T-helper 2 cell treated with Interferon-gamma antibody and Interleukin-4, amounts not matched to agents 100 ng/mL and 5 ng/mL, for 36 hours (primary cell): ENCODE results near the gene CCDC57. TPM values are rescaled to one million over a fixed set of nuclear protein-coding genes. Genes with fewer than 3 reads are reported as not detected.

Source experiments
- intact Hi-C: fragments of 100-400 bp; cut with micrococcal nuclease; formaldehyde crosslinking; loops from one replicate; pipeline ENCODE4 v1.15.1; 2023
- total RNA-seq: library from RNA; stranded (reverse); gene quantifications from 2 replicates; pipeline ENCODE4 v1.2.3, GENCODE V29; 2022

Gene CCDC57
- total RNA-seq, 1 donor from 2014 or later: 59.0 TPM

- intact Hi-C loops: loop anchor here (5.0 kb wide), 1 partner anchor 195 kb away; the partner anchor contains the start of gene RAC3
These were observed 14.4 kb upstream of the CCDC57 start for GRCh38 chr17:82226809-82227628.

- intact Hi-C loops: loop anchor here (5.0 kb wide), 1 partner anchor 194 kb away; the partner anchor contains the start of gene RAC3
These were observed 13.6 kb upstream of the CCDC57 start for GRCh38 chr17:82226146-82226808.

DNA sequence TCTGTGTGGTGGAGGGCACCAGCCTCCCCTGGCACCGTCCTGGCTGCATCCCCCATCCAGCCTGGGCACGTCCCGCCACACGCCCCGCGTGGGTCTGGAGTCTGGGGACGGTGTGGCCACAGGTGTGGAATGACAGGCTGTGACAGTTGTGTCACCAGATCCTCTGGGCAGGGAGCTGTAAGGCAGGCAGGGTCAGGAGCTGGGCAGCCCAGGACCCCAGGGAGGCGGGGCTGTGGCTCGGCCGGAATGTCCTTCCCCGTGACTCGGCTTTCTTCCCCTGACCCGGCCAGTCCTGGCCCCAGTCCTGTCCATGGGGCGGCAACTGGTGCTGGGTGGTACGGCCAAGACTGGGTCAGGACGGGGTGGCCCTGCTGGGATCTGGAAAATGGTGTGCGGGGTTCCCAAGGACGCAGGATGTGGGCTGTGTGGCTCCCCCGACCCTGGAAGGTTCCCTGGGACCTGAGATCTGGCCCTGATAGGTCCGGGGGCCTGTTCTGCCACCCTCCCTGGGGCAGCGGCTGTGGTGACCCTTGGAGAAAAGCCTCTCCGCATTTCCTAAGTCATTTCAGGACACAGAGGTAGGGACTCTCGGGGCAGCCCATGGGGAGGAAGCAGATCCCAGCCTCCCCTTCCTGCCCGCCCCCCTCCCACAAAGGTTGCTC, 12.9 kb upstream of the CCDC57 start:
- intact Hi-C loops: loop anchor here (5.0 kb wide), 1 partner anchor 193 kb away; the partner anchor contains the start of gene RAC3

- intact Hi-C loops: loop anchor here (5.0 kb wide), 1 partner anchor 192 kb away; the partner anchor contains the start of gene RAC3
These were observed 12.0 kb upstream of the CCDC57 start for GRCh38 chr17:82224666-82225065.

DNA sequence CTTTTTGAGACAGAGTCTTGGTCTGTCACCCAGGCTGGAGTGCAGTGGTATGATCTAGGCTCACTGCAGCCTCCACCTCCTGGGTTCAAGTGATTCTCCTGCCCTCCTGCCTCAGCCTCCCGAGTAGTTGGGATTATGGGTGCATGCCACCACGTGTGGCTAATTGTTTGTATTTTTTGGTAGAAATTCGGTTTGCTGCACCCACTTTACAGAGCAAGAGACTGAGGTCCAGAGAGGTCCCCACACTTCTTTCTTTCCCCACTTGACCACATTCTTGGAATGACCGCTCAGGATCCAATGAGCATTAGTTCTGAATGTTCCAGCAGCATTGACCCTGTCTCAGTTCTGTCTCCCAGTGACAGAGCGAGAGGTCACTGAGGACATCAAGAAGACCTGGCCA, 10.9 kb upstream of the CCDC57 start:
- intact Hi-C loops: no loop called here

- intact Hi-C loops: no loop called here
These were observed 10.2 kb upstream of the CCDC57 start for GRCh38 chr17:82222816-82223215.

DNA sequence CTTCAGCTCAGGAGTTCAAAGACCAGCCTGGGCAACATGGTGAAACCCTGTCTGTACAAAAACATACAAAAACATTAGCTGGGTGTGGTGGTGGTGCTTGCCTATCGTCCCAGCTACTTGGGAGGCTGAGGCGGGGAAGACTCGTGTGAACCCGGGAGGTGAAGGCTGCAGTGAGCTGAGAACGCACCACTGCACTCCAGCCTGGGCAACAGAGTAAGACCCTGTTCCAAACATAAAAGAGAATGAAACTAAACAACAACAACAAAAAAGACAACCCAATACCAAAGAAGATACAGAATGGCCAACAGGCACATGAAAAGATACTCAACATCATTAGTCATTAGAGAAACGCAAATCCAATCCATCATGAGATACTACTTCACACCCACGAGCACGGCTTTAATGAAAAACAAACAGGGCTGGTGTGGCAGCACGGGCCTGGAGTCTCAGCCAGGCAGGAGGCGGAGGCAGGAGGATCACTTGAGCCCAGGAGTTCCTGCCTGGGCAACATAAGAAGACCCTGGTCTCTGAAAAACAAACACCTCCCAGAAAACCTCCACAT, 8.8 kb upstream of the CCDC57 start:
- intact Hi-C loops: no loop called here

GRCh38 chr17:82219753-82220709, 7.4 kb upstream of the CCDC57 start:
- intact Hi-C loops: no loop called here

- intact Hi-C loops: no loop called here
These were observed 6.4 kb upstream of the CCDC57 start for GRCh38 chr17:82219083-82219482.

GRCh38 chr17:82218349-82219075, 5.9 kb upstream of the CCDC57 start:
- intact Hi-C loops: no loop called here

DNA sequence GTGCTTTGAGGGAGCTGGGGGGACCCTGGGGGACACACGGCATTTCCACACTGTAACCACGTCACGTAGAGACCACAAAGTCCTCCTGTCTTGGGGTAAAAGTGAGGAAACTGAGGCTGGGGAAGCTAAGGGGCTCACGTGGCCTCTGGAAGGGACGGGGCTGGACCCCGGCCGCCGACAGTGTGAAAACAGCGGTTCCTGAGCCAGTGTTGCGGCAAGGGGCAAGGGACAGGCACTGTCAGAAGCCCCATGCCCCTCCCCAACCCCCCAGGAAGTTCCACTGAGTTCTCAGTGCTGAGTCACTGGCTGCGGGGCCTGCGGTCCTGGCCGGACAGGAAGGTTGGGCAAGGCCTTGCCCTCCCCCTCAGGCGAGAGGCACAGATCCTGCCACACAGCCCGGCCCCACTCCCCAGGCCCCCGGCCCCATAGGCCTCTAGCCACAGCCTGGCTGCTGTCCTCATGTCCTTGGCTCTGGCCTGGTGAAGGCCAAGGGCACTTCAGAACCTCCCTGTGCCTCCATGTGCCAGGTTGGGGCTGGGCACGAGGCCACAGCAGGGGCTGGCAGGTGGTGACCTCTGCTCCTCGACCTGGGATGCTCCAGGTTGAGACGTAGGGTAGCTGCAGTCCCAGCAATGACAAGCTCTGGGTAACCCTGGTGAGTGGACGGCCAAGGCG, 5.0 kb upstream of the CCDC57 start:
- intact Hi-C loops: no loop called here

DNA sequence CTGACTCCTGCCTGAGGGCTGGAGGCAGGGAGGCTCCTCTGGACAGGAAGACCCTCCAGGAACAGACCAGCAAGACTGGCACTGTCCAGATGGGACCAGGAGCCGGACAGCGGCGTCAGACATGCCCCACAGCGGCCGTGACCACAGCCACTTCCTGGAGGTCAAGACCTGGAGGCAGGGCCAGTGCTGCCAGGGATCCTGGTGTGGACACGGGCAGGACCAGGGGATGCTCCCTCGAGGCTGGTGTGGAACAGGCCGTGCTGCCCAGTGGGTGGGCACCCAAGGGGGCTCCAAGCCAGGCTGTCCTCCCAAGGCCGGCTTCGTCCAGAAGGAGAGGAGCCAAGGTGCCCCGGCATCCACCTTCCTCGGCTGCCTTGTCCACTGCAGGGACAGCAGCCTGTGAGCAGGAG, 4.5 kb upstream of the CCDC57 start:
- intact Hi-C loops: no loop called here

GRCh38 chr17:82216301-82217119, 3.9 kb upstream of the CCDC57 start:
- intact Hi-C loops: no loop called here

DNA sequence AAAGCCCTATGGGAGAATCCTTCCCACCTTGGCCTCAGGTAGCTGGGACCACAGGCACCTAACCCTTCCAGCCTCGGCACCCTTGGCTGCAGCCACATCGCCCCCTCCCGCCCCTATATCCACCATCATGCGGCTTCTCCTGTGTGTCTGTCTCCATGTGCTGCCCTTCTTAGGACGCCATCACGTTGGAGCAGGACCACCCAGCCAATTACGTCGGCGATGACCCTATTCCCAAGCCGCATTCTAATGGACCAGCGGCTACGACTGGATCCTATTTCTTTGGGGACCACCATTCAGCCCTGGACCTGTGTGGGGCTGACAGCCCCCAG, 3.3 kb upstream of the CCDC57 start:
- intact Hi-C loops: no loop called here

- intact Hi-C loops: no loop called here
These were observed 2.7 kb upstream of the CCDC57 start for GRCh38 chr17:82215095-82215971.

DNA sequence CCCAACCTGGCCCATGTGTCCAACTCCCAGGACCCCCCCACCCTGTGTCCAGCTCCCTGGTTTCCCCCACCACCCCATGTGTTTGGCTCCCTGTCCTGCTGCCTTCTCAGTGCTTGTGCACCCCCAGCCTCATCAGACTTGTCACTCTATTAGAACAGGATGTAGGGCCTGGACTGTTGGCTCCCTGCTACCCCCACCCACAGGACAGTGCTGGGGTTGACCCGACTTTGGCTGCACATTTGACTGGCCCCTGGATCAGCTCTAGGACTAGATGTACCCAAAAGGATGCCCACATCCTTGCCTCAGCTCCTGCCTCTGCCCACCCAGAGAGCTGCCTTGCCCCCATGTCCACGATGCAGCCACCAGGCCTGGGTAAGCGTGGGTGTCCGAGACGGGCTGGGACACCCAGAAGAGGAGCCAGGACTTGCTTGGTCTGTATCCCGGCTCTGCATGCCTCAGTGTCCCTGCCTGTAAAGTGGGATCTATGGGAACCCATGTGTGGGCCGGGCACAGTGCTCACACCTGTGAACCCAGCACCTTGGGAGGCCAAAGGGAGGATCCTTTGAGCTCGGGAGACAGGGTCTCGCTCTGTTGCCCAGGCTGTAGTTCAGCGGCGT, 1.5 kb upstream of the CCDC57 start:
- intact Hi-C loops: no loop called here
